H54 (cell line): Measurements from ENCODE around the gene UPF3B.

ENCODE experiments used
- DNase-seq: peaks from one replicate; pipeline ENCODE4 v3.0.0; 2011; ENCODE audit warnings: low spot score, mixed read lengths; ENCODE audit not compliant: insufficient read length
- FAIRE-seq: peaks from 3 replicates; lab custom pipeline; 2011; peaks lifted over from hg19 to GRCh38; lab: Jason Lieb, UNC
- POLR2A ChIP-seq: IDR thresholded peaks from 2 replicates; pipeline ENCODE4 v1.6.1; 2011; ENCODE audit warnings: low read depth, mild to moderate bottlenecking, low read length

Gene UPF3B

DNA sequence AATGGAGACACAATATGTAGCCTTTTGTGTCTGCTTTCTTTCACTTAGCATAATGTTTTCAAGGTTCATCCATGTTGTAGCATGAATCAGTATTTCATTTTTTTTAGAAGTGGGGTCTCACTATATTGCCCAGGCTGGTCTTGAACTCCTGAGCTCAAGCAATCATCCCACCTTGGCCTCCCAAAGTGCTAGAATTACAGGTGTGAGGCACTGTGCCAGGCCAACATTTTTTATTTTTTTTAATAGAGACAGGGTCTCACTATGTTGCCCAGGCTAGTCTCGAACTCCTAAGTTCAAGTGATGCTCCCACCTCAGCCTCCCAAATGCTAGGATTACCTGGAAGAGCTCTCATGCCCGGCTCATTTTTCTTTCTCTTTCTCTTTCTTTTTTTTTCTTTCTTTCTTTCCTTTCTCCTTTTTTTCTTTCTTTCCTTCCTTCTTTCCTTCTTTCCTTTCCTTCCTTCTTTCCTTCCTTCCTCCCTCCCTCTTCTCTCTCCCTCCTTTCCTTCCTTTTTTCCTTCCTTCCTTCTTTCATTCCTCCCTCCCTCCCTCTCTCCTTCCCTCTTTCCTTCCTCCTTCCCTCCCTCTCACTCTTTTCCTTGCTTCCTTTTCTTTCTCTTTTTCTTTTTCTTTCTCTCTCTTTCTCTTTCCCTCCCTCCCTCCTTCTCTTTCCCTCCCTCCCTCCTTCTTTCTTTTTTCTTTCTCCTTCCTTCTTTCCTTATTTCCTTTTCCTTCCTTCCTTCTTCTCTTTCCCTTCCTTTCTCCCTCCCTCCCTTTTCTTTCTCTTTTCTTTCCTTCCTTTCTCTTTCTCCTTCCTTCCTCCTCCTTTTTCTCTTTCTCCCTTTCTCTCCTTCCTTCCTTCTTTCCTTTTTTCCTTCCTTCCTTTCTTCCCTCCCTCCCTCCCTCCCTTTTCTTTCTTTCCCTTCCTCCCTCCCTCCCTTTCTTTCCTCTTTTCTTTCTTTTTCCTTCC is 51.2 kb downstream of the UPF3B start:
- DNase-seq, result no peak
- TF ChIP-seq POLR2A, result no peak
- no peak for FAIRE-seq

GRCh38 chrX:119791437-119792231 is 61.1 kb downstream of the UPF3B start, which contains the start of gene RPL39:
Gene RPL39 (minus strand): TSS chrX:119791630. CDS start chrX:119791576, 54 bp downstream.
- DNase-seq, result peak; percentile 50
- peak; percentile 84 for TF ChIP-seq POLR2A
- FAIRE-seq, result peak; percentile 76

- FAIRE-seq (no peak), DNase-seq (no peak)
- TF ChIP-seq POLR2A, result no peak
Measured at GRCh38 chrX:119790977-119791436, 61.8 kb downstream of the UPF3B start.

DNA sequence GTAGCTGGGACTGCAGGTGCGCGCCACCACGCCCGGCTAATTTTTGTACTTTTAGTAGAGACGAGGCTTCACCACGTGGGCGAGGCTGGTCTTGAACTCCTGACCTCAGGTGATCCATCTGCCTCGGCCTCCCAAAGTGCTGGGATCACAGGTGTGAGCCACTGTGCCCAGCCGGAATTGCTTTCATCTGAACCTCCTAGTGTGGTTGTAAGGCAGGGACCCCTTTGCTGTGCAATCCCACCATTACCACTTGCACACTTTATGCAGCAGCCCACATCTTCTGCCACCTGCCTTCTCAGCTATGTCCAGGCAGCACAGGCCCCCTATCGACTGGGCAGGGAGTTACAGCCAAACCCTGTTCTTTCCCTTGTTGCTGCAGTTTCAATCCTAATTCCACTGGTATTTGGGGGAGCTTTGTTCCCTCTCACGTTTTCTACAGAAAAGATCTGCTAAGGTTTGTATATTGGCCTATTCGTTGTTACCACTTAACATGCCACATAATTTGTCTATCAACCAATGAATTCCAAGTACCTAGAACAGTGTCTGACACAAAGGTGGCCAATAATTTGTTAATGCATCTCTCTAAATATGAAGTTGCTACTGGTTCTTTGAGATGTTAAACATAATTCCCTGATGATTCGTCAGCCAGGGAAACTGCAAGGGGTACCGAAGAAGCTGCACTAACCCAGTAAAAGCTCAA is 67.9 kb downstream of the UPF3B start:
- FAIRE-seq (no peak), DNase-seq (no peak)

More for the DNA sequence above, 67.9 kb downstream of the UPF3B start:
- TF ChIP-seq POLR2A, result no peak
